A673 (cell line): ENCODE measurements around the gene MGAT3. TPM values are rescaled to one million over a fixed set of nuclear protein-coding genes. Genes with fewer than 3 reads are reported as not detected.

Experiments
- BruUV-seq: library from RNA; stranded (reverse); fragments of 400-500 nt; replicated peaks from 2 replicates; lab custom pipeline; 2021; lab: Mats Ljungman, UMichigan
- CTCF ChIA-PET: fragments of 300-600 bp; sonication (Branson Sonifier 250); formaldehyde crosslinking; loops from one replicate; lab custom pipeline; 2022; ENCODE audit warnings: antibody characterized with exemption; lab: Charles Lee
- POLR2A ChIA-PET: fragments of 300-600 bp; sonication (Branson Sonifier 250); formaldehyde crosslinking; loops from one replicate; lab custom pipeline; 2022; ENCODE audit warnings: antibody characterized with exemption; ENCODE audit not compliant: low non-redundant PET; lab: Charles Lee
- DNase-seq: peaks from one replicate; pipeline ENCODE4 v3.0.0-alpha.2; 2015; ENCODE audit warnings: low spot score
- H3K27ac ChIP-seq: fragments of 200-600 bp; sonication (generic); 2 replicates; pipeline ENCODE4 v1.5.1; 2016; ENCODE audit warnings: mixed run types, low read depth, mild to moderate bottlenecking, mixed read lengths, antibody characterized with exemption, low read length; ENCODE audit not compliant: poor library complexity, severe bottlenecking
- H3K27me3 ChIP-seq: fragments of 200-600 bp; sonication (generic); replicated peaks from 2 replicates; pipeline ENCODE4 v1.6.1; 2017; ENCODE audit warnings: mixed run types, low read depth, mild to moderate bottlenecking, mixed read lengths, antibody characterized with exemption, low read length; ENCODE audit not compliant: insufficient read depth, poor library complexity
- H3K36me3 ChIP-seq: fragments of 200-600 bp; sonication (generic); 2 replicates; pipeline ENCODE4 v1.6.1; 2016; ENCODE audit warnings: mixed run types, mild to moderate bottlenecking, mixed read lengths, antibody characterized with exemption, low read length; ENCODE audit not compliant: insufficient read depth, poor library complexity, severe bottlenecking
- H3K4me1 ChIP-seq: fragments of 200-600 bp; sonication (generic); 2 replicates; pipeline ENCODE4 v1.6.1; 2017; ENCODE audit warnings: mixed run types, mild to moderate bottlenecking, mixed read lengths, antibody characterized with exemption, low read length; ENCODE audit not compliant: insufficient read depth, poor library complexity, severe bottlenecking
- H3K4me3 ChIP-seq: fragments of 200-600 bp; sonication (generic); 2 replicates; pipeline ENCODE4 v1.5.1; 2016; ENCODE audit warnings: low read depth, mixed run types, mild to moderate bottlenecking, mixed read lengths, low read length; ENCODE audit not compliant: poor library complexity, severe bottlenecking
- H3K9me3 ChIP-seq: fragments of 200-600 bp; sonication (generic); 2 replicates; pipeline ENCODE4 v1.6.1; 2016; ENCODE audit warnings: mixed run types, low read depth, mild to moderate bottlenecking, mixed read lengths, antibody characterized with exemption, low read length; ENCODE audit not compliant: poor library complexity, severe bottlenecking
- EZH2 ChIP-seq: fragments of 200-600 bp; sonication (generic); IDR thresholded peaks from 2 replicates; pipeline ENCODE4 v1.6.1; 2017; ENCODE audit warnings: borderline replicate concordance, low read depth, mild to moderate bottlenecking, mixed read lengths, antibody characterized with exemption, low read length; ENCODE audit not compliant: poor library complexity, severe bottlenecking
- intact Hi-C: fragments of 100-400 bp; cut with micrococcal nuclease; formaldehyde crosslinking; loops from one replicate; pipeline ENCODE4 v1.10.0; 2022; ENCODE audit not compliant: unreplicated experiment
- total RNA-seq: library from RNA; stranded (reverse); gene quantifications from 2 replicates; pipeline ENCODE4 v1.2.3, GENCODE V29; 2021
- TF ChIP-seq, protein P1 (sequence below): fragments of 300-800, 200-600 bp; sonication (generic); conservative IDR thresholded peaks from 2 replicates; pipeline ENCODE4 v1.5.1; 2017; ENCODE audit warnings: low read depth, mild to moderate bottlenecking, antibody characterized with exemption, low read length, moderate library complexity, mixed read lengths

MGAT3 gene
- total RNA-seq, 1 experiment from 2014 or later = 2.7 TPM

DNA sequence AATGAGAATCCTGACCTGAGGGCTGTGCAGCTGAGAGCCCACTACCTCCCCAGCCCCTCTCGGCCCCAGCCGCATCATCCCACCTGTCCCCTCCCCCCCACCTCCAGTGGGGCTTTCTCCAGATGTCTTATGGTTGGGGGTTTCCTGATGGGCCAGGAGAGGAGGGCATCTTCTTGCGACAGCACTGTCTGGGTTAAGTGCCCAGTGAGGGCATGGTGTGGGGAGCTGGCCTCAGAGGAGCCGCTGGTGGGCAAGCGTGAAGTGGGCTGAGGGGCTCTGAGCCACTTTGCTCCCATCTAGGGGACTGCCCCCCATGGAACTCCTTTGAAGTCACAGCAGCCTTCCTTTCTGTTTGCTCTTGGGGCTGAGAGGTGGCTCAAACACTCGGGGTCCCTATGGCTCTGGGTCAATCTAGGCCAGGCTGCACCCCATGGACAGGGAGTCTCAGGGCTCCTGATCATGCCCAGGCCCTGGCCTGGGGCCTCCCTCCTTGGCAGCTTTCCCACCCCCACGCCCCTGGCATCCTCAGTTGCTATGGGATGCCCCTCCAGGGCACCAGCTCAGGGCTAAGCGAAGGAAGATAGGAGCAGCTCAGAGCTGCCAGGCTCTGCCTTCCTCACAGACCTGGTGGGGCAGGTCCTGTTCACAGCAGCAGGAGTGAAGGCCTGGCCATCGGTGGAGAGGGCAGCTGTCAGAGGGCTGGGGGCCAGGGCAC is 34.3 kb downstream of the MGAT3 start:
- H3K4me3 ChIP-seq = no peak overlapping the region
- no peaks in the 10 kb centered on the region for H3K9me3 ChIP-seq
- no peaks in the 10 kb centered on the region for H3K36me3 ChIP-seq
- BruUV-seq = no TSS peak
- CTCF ChIA-PET = interaction anchor here (1.6 kb wide), 1 partner anchor 38 kb away, joined by 7 read pairs; no protein-coding TSS in a partner anchor
- no peaks in the 10 kb centered on the region for H3K27me3 ChIP-seq
- no peaks in the 10 kb centered on the region for H3K4me1 ChIP-seq
- TF ChIP-seq, protein P1, sequence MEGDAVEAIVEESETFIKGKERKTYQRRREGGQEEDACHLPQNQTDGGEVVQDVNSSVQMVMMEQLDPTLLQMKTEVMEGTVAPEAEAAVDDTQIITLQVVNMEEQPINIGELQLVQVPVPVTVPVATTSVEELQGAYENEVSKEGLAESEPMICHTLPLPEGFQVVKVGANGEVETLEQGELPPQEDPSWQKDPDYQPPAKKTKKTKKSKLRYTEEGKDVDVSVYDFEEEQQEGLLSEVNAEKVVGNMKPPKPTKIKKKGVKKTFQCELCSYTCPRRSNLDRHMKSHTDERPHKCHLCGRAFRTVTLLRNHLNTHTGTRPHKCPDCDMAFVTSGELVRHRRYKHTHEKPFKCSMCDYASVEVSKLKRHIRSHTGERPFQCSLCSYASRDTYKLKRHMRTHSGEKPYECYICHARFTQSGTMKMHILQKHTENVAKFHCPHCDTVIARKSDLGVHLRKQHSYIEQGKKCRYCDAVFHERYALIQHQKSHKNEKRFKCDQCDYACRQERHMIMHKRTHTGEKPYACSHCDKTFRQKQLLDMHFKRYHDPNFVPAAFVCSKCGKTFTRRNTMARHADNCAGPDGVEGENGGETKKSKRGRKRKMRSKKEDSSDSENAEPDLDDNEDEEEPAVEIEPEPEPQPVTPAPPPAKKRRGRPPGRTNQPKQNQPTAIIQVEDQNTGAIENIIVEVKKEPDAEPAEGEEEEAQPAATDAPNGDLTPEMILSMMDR = no peak
- no peak for TF ChIP-seq EZH2
- POLR2A ChIA-PET = no interaction called here
- intact Hi-C loops = no loop called here
- no peak for DNase-seq
- H3K27ac ChIP-seq = no peak overlapping the region

DNA sequence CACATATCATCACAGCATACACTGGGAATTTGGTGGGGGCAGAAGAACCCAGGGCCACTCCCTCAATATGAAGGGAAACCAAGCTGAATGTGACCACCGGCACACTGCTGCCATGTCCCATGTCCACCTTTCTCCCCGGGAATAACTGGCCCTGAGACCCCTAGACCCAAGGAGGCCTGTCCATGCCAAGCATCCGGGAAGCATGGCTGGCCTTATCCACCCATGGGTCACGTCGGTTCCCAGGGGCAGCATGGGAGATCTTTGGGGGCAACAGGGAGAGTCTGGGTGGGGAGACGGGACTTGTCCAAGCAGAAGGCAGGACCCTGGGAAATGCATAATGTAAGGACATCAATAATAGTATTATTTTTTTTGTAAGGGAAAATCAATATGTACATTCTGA is 34.9 kb downstream of the MGAT3 start:
- ChIA-PET CTCF (interaction anchor here (0.6 to 1.6 kb wide), 2 partner anchors 37 to 534 kb away, joined by 5 to 7 read pairs; no protein-coding TSS in a partner anchor), POLR2A (no interaction called here)
- BruUV-seq = no TSS peak
- Histone ChIP-seq H3K27me3 (no peaks in the 10 kb centered on the region), H3K4me3 (no peak overlapping the region), H3K27ac (no peak overlapping the region), H3K9me3 (no peaks in the 10 kb centered on the region), H3K4me1 (no peaks in the 10 kb centered on the region), H3K36me3 (no peaks in the 10 kb centered on the region)
- no peak for TF ChIP-seq EZH2
- TF ChIP-seq, protein P1 = no peak
- DNase-seq = no peak
- intact Hi-C loops = no loop called here

DNA sequence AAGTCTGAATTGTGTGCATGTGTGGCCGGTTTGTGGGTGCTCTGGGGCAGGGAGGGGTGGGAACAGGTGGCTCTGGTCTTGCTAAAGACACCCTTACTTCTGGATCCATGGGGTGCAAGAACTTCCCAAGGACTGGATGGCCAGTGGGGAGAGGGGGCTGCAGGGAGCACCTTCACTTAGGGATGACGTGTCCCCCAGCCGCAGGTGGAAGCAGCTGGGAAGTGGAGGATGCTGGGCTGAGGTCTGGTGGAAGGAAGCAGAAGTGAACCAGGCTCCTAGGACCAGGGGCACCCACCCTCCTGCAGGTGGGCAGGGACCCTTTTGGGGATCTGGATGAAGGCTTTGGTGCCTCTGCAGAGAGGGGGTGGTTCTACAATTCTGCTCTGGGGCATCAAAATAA is 35.4 kb downstream of the MGAT3 start:
- no TSS peak for BruUV-seq
- ChIA-PET POLR2A (no interaction called here), CTCF (interaction anchor here (0.6 kb wide), 1 partner anchor 533 kb away, joined by 5 read pairs; no protein-coding TSS in a partner anchor)
- Histone ChIP-seq H3K4me1 (no peaks in the 10 kb centered on the region), H3K36me3 (no peaks in the 10 kb centered on the region), H3K27ac (no peak overlapping the region), H3K27me3 (no peaks in the 10 kb centered on the region), H3K9me3 (no peaks in the 10 kb centered on the region), H3K4me3 (no peak overlapping the region)
- TF ChIP-seq, protein P1 = no peak
- TF ChIP-seq EZH2 = no peak
- DNase-seq = no peak
- intact Hi-C loops = no loop called here
